Gastroesophageal sphincter (tissue), 4 donors: ENCODE results near the gene PLP1. TPM values are rescaled to one million over a fixed set of nuclear protein-coding genes. Genes with fewer than 3 reads are reported as not detected.

Source experiments
- ATAC-seq: fragments of 150-250 bp; one replicate; pipeline ENCODE4 v1.9.1; 2016; ENCODE audit warnings: mild to moderate bottlenecking, moderate library complexity
- H3K27ac ChIP-seq, 4 donors: fragments of 200-600 bp; sonication (generic) in 3 of 4; 1 replicate in 3 of 4; 2 replicates in 1 of 4; pipeline ENCODE4 v1.5.1; 2016 to 2019
- H3K27me3 ChIP-seq: fragments of 200-600 bp; sonication (generic); one replicate; pipeline ENCODE4 v1.5.1; 2019
- H3K36me3 ChIP-seq, 2 donors: fragments of 200-600 bp; sonication (generic); one replicate each; pipeline ENCODE4 v1.5.1; 2019; ENCODE audit warnings: control low read depth in 1 of 2
- H3K4me1 ChIP-seq, 3 donors: fragments of 200-600 bp; sonication (generic); 1 replicate in 2 of 3; 2 replicates in 1 of 3; pipeline ENCODE4 v1.5.1; 2016 to 2019; ENCODE audit warnings: control low read depth in 2 of 3
- H3K4me3 ChIP-seq, 2 donors: fragments of 200-600 bp; sonication (generic); one replicate each; pipeline ENCODE4 v1.5.1; 2019; ENCODE audit warnings: mild to moderate bottlenecking in 1 of 2, moderate library complexity in 1 of 2
- H3K9me3 ChIP-seq, 3 donors: fragments of 200-600 bp; sonication (generic); one replicate each; pipeline ENCODE4 v1.5.1; 2017 to 2019; ENCODE audit warnings: control low read depth in 2 of 3
- CTCF ChIP-seq, 4 experiments: fragments of 200-600 bp in 2 of 4; fragments of 450-650 bp in 2 of 4; sonication (generic) in 1 of 4; IDR thresholded peaks; one replicate each; pipeline ENCODE4 v1.5.1; 2017 to 2019; ENCODE audit warnings: antibody characterized with exemption in 4 of 4, mild to moderate bottlenecking in 2 of 4, moderate library complexity in 2 of 4
- EP300 ChIP-seq: sonication (generic); formaldehyde crosslinking; IDR thresholded peaks from one replicate; pipeline ENCODE4 v1.6.1; 2017; ENCODE audit warnings: antibody characterized with exemption, mild to moderate bottlenecking
- POLR2A ChIP-seq, 2 donors: fragments of 450-650 bp; IDR thresholded peaks; one replicate each; pipeline ENCODE4 v1.6.1; 2017; ENCODE audit warnings: antibody characterized with exemption in 2 of 2, mild to moderate bottlenecking in 2 of 2, moderate library complexity in 1 of 2
- POLR2AphosphoS5 ChIP-seq: sonication (generic); formaldehyde crosslinking; IDR thresholded peaks from one replicate; pipeline ENCODE4 v1.6.1; 2017; ENCODE audit warnings: antibody characterized with exemption
- WGBS, 2 donors: methylation state at CpG; one replicate each; pipeline ENCODE4 v1.1.5; 2018; ENCODE audit warnings: low coverage in 1 of 2; 5-methylcytosine and 5-hydroxymethylcytosine counted together
- total RNA-seq, 4 donors: library from RNA; depleted of rRNA; stranded (reverse); fragments of >200 nt; gene quantifications; one replicate each; pipeline ENCODE4 v1.1.0, GENCODE V29; 2016

PLP1 gene
- total RNA-seq, 4 donors from 2014 or later, result 20.3 to 51.5 (median 33.0) TPM

- Histone ChIP-seq H3K4me3 (no peak overlapping the region), H3K27ac (peak overlapping the region in 1 of 4 donors; percentile 23), H3K4me1 (no peaks in the 10 kb centered on the region), H3K27me3 (no peaks in the 10 kb centered on the region), H3K9me3 (no peaks in the 10 kb centered on the region), H3K36me3 (no peaks in the 10 kb centered on the region)
- WGBS, 2 donors, result 27 to 34% methylated on average over 4 to 5 of the region's 8 CpGs
- TF ChIP-seq EP300, result no peak
- TF ChIP-seq CTCF (IDR thresholded peaks at IDR 0.05), result no peak
- TF ChIP-seq POLR2A (IDR thresholded peaks at IDR 0.05), result no peak
- TF ChIP-seq POLR2AphosphoS5, result no peak
- ATAC-seq, result peak; percentile 62
Observed at GRCh38 chrX:103730796-103731493, 45.7 kb upstream of the PLP1 start.

- Histone ChIP-seq H3K27me3 (no peaks in the 10 kb centered on the region), H3K4me1 (no peaks in the 10 kb centered on the region), H3K27ac (no peak overlapping the region), H3K9me3 (no peaks in the 10 kb centered on the region), H3K36me3 (no peaks in the 10 kb centered on the region), H3K4me3 (no peak overlapping the region)
- no peak for TF ChIP-seq EP300
- TF ChIP-seq POLR2AphosphoS5, result no peak
- TF ChIP-seq CTCF (IDR thresholded peaks at IDR 0.05), result no peak
- no peak for TF ChIP-seq POLR2A (IDR thresholded peaks at IDR 0.05)
- WGBS, 2 donors, result 88 to 89% methylated on average over 1 of the region's 1 CpG
- no peak for ATAC-seq
Observed at GRCh38 chrX:103733017-103733416, 43.6 kb upstream of the PLP1 start.

GRCh38 chrX:103734125-103734760, 42.4 kb upstream of the PLP1 start:
- H3K9me3 ChIP-seq, result no peaks in the 10 kb centered on the region
- no peak for ATAC-seq
- no peak overlapping the region for H3K27ac ChIP-seq
- 43 to 57% methylated on average over 1 to 2 of the region's 4 CpGs for WGBS, 2 donors
- TF ChIP-seq CTCF (IDR thresholded peaks at IDR 0.05) (no peak), EP300 (no peak), POLR2AphosphoS5 (no peak), POLR2A (IDR thresholded peaks at IDR 0.05) (no peak)
- no peak overlapping the region for H3K4me3 ChIP-seq
- H3K4me1 ChIP-seq, result no peaks in the 10 kb centered on the region
- H3K36me3 ChIP-seq, result no peaks in the 10 kb centered on the region
- H3K27me3 ChIP-seq, result no peaks in the 10 kb centered on the region

- Histone ChIP-seq H3K9me3 (no peaks in the 10 kb centered on the region), H3K4me3 (no peak overlapping the region), H3K27me3 (no peaks in the 10 kb centered on the region), H3K36me3 (no peaks in the 10 kb centered on the region), H3K27ac (no peak overlapping the region), H3K4me1 (no peaks in the 10 kb centered on the region)
- no peak for ATAC-seq
- TF ChIP-seq CTCF (IDR thresholded peaks at IDR 0.05) (no peak), POLR2A (IDR thresholded peaks at IDR 0.05) (no peak), POLR2AphosphoS5 (no peak), EP300 (no peak)
Observed at GRCh38 chrX:103737696-103738095, 38.9 kb upstream of the PLP1 start.

- TF ChIP-seq CTCF (IDR thresholded peaks at IDR 0.05) (no peak), POLR2AphosphoS5 (no peak), EP300 (no peak), POLR2A (IDR thresholded peaks at IDR 0.05) (no peak)
- no peaks in the 10 kb centered on the region for H3K36me3 ChIP-seq
- no peaks in the 10 kb centered on the region for H3K27me3 ChIP-seq
- no peak for ATAC-seq
- H3K4me1 ChIP-seq, result no peaks in the 10 kb centered on the region
- WGBS, 2 donors, result 89 to 100% methylated on average over 1 of the region's 1 CpG
- H3K4me3 ChIP-seq, result no peak overlapping the region
- H3K9me3 ChIP-seq, result no peaks in the 10 kb centered on the region
- H3K27ac ChIP-seq, result no peak overlapping the region
Observed at GRCh38 chrX:103739421-103739820, 37.2 kb upstream of the PLP1 start.
